Right lobe of liver (tissue), 4 donors: Measurements from ENCODE around the gene MIA.

ENCODE experiments used
- CTCF ChIP-seq, 4 donors: fragments of 200-600 bp in 3 of 4; fragments of 450-650 bp in 1 of 4; IDR thresholded peaks; one replicate each; pipeline versions ENCODE4 v1.5.1 to v1.8.0; 2016 to 2022; ENCODE audit warnings: antibody characterized with exemption in 4 of 4, mild to moderate bottlenecking in 2 of 4
- POLR2A ChIP-seq: fragments of 450-650 bp; IDR thresholded peaks from one replicate; pipeline ENCODE4 v1.6.1; 2017; ENCODE audit warnings: antibody characterized with exemption, mild to moderate bottlenecking
- donor health status: DM: no; HTN: no; CAD: no.
- donor health status: DM: no; HTN: no; CAD: no.
- donor health status: DM: no; HTN: yes; CAD: no.

GRCh38 chr19:40754611-40755247 lies 20.6 kb upstream of the MIA start:
- TF ChIP-seq POLR2A, result peak; percentile 18
- no peak for TF ChIP-seq CTCF (IDR thresholded peaks at IDR 0.05)
